Dendritic cell treated with granulocyte-macrophage colony-stimulating factor and Interleukin-4, amounts not matched to agents 40 ng/mL and 50 ng/mL, for 4 days (primary cell): ENCODE measurements around the gene ZNF574.

ENCODE experiments used
- H3K27ac Mint-ChIP-seq: one replicate; pipeline ENCODE4 v1.8.0; 2022; ENCODE audit warnings: mild to moderate bottlenecking, mixed read lengths
- H3K27me3 Mint-ChIP-seq: one replicate; pipeline ENCODE4 v1.8.0; 2022; ENCODE audit warnings: mild to moderate bottlenecking, mixed read lengths
- H3K36me3 Mint-ChIP-seq: one replicate; pipeline ENCODE4 v1.8.0; 2022; ENCODE audit warnings: low read depth, mixed read lengths
- H3K4me1 Mint-ChIP-seq: one replicate; pipeline ENCODE4 v1.8.0; 2022; ENCODE audit warnings: low read depth, mixed read lengths
- H3K4me3 Mint-ChIP-seq: one replicate; pipeline ENCODE4 v1.8.0; 2022; ENCODE audit warnings: mild to moderate bottlenecking, moderate library complexity, mixed read lengths
- H3K9me3 Mint-ChIP-seq: one replicate; pipeline ENCODE4 v1.8.0; 2022; ENCODE audit warnings: mixed read lengths
- intact Hi-C: fragments of 100-400 bp; cut with micrococcal nuclease; formaldehyde crosslinking; loops from one replicate; pipeline ENCODE4 v1.15.0; 2022

The ZNF574 gene

GRCh38 chr19:42125536-42125935, 49.6 kb downstream of the ZNF574 start:
- no peaks in the 10 kb centered on the region for H3K9me3 Mint-ChIP-seq
- no peak overlapping the region for H3K4me3 Mint-ChIP-seq

DNA sequence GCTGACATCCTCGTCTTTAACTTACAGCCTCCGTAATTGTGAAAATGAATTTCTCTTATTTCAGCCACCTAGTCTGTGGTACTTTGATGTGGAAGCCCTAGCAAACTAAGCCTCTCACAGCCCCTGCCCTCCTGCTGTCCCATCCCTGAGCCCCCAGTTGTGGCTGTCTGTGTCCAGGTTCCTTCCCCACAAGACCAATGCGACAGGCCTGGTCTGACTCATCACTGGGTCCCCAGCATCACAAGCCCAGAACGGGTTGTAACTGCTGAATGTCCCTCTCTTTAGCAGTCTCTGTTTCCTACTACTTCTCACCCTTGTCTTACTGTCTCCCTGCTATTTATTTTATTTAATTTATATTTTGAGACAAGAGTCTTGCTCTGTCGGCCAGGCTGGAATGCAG, 50.6 kb downstream of the ZNF574 start:
- no peaks in the 10 kb centered on the region for H3K9me3 Mint-ChIP-seq
- H3K27me3 Mint-ChIP-seq, result no peaks in the 10 kb centered on the region
- no peak overlapping the region for H3K4me3 Mint-ChIP-seq
- intact Hi-C loops, result loop anchor here (5.0 kb wide), 1 partner anchor 201 kb away; the partner anchor contains the start of gene MEGF8
- peaks cover 7% of the 10 kb centered on the region for H3K36me3 Mint-ChIP-seq
- peaks cover 94% of the 10 kb centered on the region for H3K4me1 Mint-ChIP-seq
- H3K27ac Mint-ChIP-seq, result no peak overlapping the region

More at GRCh38 chr19:42125536-42125935, 49.6 kb downstream of the ZNF574 start:
- Mint-ChIP-seq H3K27me3 (no peaks in the 10 kb centered on the region), H3K4me1 (peaks cover 94% of the 10 kb centered on the region), H3K27ac (peak overlapping the region; percentile 13), H3K36me3 (peaks cover 7% of the 10 kb centered on the region)
- intact Hi-C loops, result loop anchor here (5.0 kb wide), 1 partner anchor 202 kb away; the partner anchor contains the start of gene MEGF8

- no peaks in the 10 kb centered on the region for H3K27me3 Mint-ChIP-seq
- peak overlapping the region; percentile 62 for H3K4me3 Mint-ChIP-seq
- H3K9me3 Mint-ChIP-seq, result no peaks in the 10 kb centered on the region
- intact Hi-C loops, result loop anchor here (5.0 kb wide), 2 partner anchors 158 to 198 kb away; partner anchors contain the start of gene MEGF8
- peak overlapping the region; percentile 58 for H3K27ac Mint-ChIP-seq
- peaks cover 86% of the 10 kb centered on the region for H3K4me1 Mint-ChIP-seq
- no peaks in the 10 kb centered on the region for H3K36me3 Mint-ChIP-seq
Measured at GRCh38 chr19:42129399-42130253, 53.7 kb downstream of the ZNF574 start.

DNA sequence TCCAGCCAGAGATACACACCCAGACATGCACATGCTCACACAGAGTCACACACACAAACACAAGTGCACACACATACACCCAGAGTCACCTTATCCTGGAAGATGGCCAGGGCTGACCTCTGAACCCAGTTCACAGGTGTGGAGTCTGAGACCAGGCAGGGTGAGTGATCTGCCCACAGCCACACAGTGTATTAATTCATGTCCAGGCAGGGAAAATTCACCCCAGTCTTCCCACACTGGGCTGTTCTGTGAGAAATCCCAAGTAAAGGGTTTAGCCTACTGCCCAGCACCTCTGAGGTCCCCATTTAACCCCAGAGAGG, 54.2 kb downstream of the ZNF574 start:
- peak overlapping the region; percentile 58 for H3K27ac Mint-ChIP-seq
- H3K4me3 Mint-ChIP-seq, result peak overlapping the region; percentile 62
- H3K4me1 Mint-ChIP-seq, result peaks cover 85% of the 10 kb centered on the region
- H3K36me3 Mint-ChIP-seq, result no peaks in the 10 kb centered on the region
- no peaks in the 10 kb centered on the region for H3K9me3 Mint-ChIP-seq
- intact Hi-C loops, result loop anchor here (5.0 kb wide), 1 partner anchor 157 kb away; no protein-coding TSS in a partner anchor
- no peaks in the 10 kb centered on the region for H3K27me3 Mint-ChIP-seq
